Panc1 (cell line): ENCODE data around the gene LAMC2.

Source experiments
- POLR2AphosphoS5 ChIP-seq: IDR thresholded peaks from 2 replicates; pipeline ENCODE4 v1.6.1; 2012; ENCODE audit warnings: mild to moderate bottlenecking, low read depth, low read length, moderate library complexity
- SIN3A ChIP-seq: IDR thresholded peaks from 2 replicates; pipeline ENCODE4 v1.6.1; 2012; ENCODE audit warnings: low read depth, mild to moderate bottlenecking, low read length, moderate library complexity, borderline replicate concordance; ENCODE audit not compliant: insufficient read depth
- TF ChIP-seq, protein P1 (sequence below): fragments of 450-650 bp; IDR thresholded peaks from 2 replicates; pipeline ENCODE4 v1.5.1; 2017; ENCODE audit warnings: mild to moderate bottlenecking

DNA sequence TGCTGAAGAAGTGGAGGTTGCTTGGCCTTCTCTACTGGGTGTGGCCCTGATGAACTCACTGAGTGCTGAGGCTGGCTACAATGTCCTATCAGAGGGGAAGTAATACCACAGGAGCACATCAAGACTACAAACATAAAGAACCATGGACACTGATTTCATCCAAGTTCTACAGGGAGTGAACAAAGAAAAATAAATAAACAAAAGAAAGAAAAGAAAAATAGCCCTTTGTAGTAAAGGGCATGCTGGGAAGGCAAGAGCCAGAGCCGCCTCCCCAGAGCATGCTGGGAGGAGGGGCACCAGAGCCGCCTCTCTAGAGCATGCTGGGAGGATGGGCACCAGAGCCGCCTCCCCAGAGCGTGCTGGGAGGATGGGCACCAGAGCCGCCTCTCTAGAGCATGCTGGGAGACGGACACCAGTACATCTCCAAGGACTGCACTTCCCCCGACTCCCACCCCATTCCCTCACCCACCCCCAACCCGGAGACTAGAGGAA is 65.9 kb downstream of the LAMC2 start:
- TF ChIP-seq, protein P1, sequence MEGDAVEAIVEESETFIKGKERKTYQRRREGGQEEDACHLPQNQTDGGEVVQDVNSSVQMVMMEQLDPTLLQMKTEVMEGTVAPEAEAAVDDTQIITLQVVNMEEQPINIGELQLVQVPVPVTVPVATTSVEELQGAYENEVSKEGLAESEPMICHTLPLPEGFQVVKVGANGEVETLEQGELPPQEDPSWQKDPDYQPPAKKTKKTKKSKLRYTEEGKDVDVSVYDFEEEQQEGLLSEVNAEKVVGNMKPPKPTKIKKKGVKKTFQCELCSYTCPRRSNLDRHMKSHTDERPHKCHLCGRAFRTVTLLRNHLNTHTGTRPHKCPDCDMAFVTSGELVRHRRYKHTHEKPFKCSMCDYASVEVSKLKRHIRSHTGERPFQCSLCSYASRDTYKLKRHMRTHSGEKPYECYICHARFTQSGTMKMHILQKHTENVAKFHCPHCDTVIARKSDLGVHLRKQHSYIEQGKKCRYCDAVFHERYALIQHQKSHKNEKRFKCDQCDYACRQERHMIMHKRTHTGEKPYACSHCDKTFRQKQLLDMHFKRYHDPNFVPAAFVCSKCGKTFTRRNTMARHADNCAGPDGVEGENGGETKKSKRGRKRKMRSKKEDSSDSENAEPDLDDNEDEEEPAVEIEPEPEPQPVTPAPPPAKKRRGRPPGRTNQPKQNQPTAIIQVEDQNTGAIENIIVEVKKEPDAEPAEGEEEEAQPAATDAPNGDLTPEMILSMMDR, result no peak
- TF ChIP-seq POLR2AphosphoS5, result no peak
- no peak for TF ChIP-seq SIN3A
